Endothelial cell of umbilical vein (primary cell): ENCODE data around the gene SMYD4. TPM values are rescaled to one million over a fixed set of nuclear protein-coding genes. Genes with fewer than 3 reads are reported as not detected.

Source experiments
- BruUV-seq: library from RNA; stranded (reverse); fragments of 400-500 nt; replicated peaks from 2 replicates; lab custom pipeline; 2021; lab: Mats Ljungman, UMichigan
- CTCF ChIA-PET: fragments of 300-600, 350-600 bp; sonication (Branson Sonifier 250); formaldehyde crosslinking; loops from one replicate; lab custom pipeline; 2021; ENCODE audit warnings: antibody characterized with exemption, inconsistent platforms; lab: Charles Lee
- POLR2A ChIA-PET: fragments of 300-600, 350-600 bp; sonication (Branson Sonifier 250); formaldehyde crosslinking; loops from one replicate; lab custom pipeline; 2021; ENCODE audit warnings: antibody characterized with exemption, inconsistent platforms; lab: Charles Lee
- DNase-seq: peaks from one replicate; pipeline ENCODE4 v3.0.0-alpha.2; 2011; ENCODE audit warnings: low read depth, low spot score
- FAIRE-seq: peaks from 2 replicates; lab custom pipeline; 2011; peaks lifted over from hg19 to GRCh38; lab: Jason Lieb, UNC
- H2AFZ ChIP-seq: 2 replicates; pipeline ENCODE4 v1.6.0; 2012; ENCODE audit warnings: low read depth, low read length, control low read depth, inconsistent platforms
- H3K27ac ChIP-seq: 2 replicates; pipeline ENCODE4 v1.5.1; 2011; ENCODE audit warnings: low read depth, mild to moderate bottlenecking, control low read depth, low read length, moderate library complexity; ENCODE audit not compliant: insufficient read depth
- H3K27me3 ChIP-seq, 2 experiments: 2 replicates each; pipeline versions ENCODE4 v1.6.0 to v1.6.1; 2011; ENCODE audit warnings: low read length in 2 of 2, mixed read lengths in 1 of 2; ENCODE audit not compliant: control insufficient read depth in 2 of 2, insufficient read depth in 2 of 2
- H3K36me3 ChIP-seq, 2 experiments: 2 replicates in 1 of 2; 3 replicates in 1 of 2; pipeline ENCODE4 v1.5.1; 2011; ENCODE audit warnings: low read length in 2 of 2, mild to moderate bottlenecking in 1 of 2, moderate library complexity in 1 of 2; ENCODE audit not compliant: control insufficient read depth in 2 of 2, insufficient read depth in 2 of 2; ENCODE audit errors: extremely low read depth in 1 of 2
- H3K4me1 ChIP-seq: 3 replicates; pipeline ENCODE4 v1.5.1; 2011; ENCODE audit warnings: mild to moderate bottlenecking, low read length; ENCODE audit not compliant: control insufficient read depth, insufficient read depth; ENCODE audit errors: extremely low read depth
- H3K4me2 ChIP-seq: 2 replicates; pipeline ENCODE4 v1.6.1; 2011; ENCODE audit warnings: low read length, control low read depth, mixed read lengths; ENCODE audit not compliant: insufficient read depth
- H3K4me3 ChIP-seq, 3 experiments: fragments of 200-600 bp in 1 of 3; sonication (generic), shearing (Covaris generic) in 1 of 3; replicated peaks in 1 of 3; 2 replicates each; pipeline ENCODE4 v1.5.1; 2011 to 2016; ENCODE audit warnings: control low read depth in 3 of 3, low read length in 3 of 3, mild to moderate bottlenecking in 2 of 3, inconsistent platforms in 1 of 3, low read depth in 1 of 3, moderate library complexity in 1 of 3; ENCODE audit not compliant: insufficient read depth in 1 of 3
- H3K79me2 ChIP-seq: 2 replicates; pipeline ENCODE4 v1.6.0; 2012; ENCODE audit warnings: low read length, inconsistent platforms; ENCODE audit not compliant: control insufficient read depth, insufficient read depth
- H3K9ac ChIP-seq: replicated peaks from 2 replicates; pipeline ENCODE3; 2011; ENCODE audit warnings: low read length, control low read depth; ENCODE audit not compliant: insufficient read depth; ENCODE audit errors: extremely low read depth
- H3K9me1 ChIP-seq: replicated peaks from 3 replicates; pipeline ENCODE4 v1.6.0; 2011; ENCODE audit warnings: mild to moderate bottlenecking, low read length; ENCODE audit not compliant: control insufficient read depth, insufficient read depth; ENCODE audit errors: extremely low read depth
- H3K9me3 ChIP-seq: replicated peaks from 2 replicates; pipeline ENCODE4 v1.5.1; 2012; ENCODE audit warnings: low read length, inconsistent platforms; ENCODE audit not compliant: control insufficient read depth, insufficient read depth
- H4K20me1 ChIP-seq: replicated peaks from 2 replicates; pipeline ENCODE3; 2011; ENCODE audit warnings: mild to moderate bottlenecking, low read length; ENCODE audit not compliant: control insufficient read depth, insufficient read depth; ENCODE audit errors: extremely low read depth
- EZH2 ChIP-seq: IDR thresholded peaks from 2 replicates; pipeline ENCODE4 v1.6.1; 2012; ENCODE audit warnings: borderline replicate concordance, low read depth, mild to moderate bottlenecking, moderate library complexity, low read length, inconsistent platforms; ENCODE audit not compliant: severe bottlenecking
- FOS ChIP-seq: IDR thresholded peaks from 2 replicates; pipeline ENCODE4 v1.6.1; 2011; ENCODE audit warnings: mild to moderate bottlenecking, low read length, moderate library complexity, borderline replicate concordance; ENCODE audit not compliant: insufficient read depth
- GATA2 ChIP-seq: IDR thresholded peaks from 2 replicates; pipeline ENCODE4 v1.7.0; 2011; ENCODE audit warnings: low read depth, mild to moderate bottlenecking, moderate library complexity, mixed read lengths, low read length; ENCODE audit not compliant: insufficient read length, insufficient read depth
- JUN ChIP-seq: IDR thresholded peaks from 2 replicates; pipeline ENCODE4 v1.6.1; 2011; ENCODE audit warnings: borderline replicate concordance, low read depth; ENCODE audit not compliant: insufficient read length, insufficient read depth
- MYC ChIP-seq: IDR thresholded peaks from one replicate; pipeline ENCODE4 v1.6.1; 2011; ENCODE audit warnings: mild to moderate bottlenecking, low read depth, low read length
- POLR2A ChIP-seq: IDR thresholded peaks from 2 replicates; pipeline ENCODE4 v1.6.1; 2012; ENCODE audit warnings: low read depth, mild to moderate bottlenecking, control low read depth, low read length
- POLR2AphosphoS5 ChIP-seq: IDR thresholded peaks from 2 replicates; pipeline ENCODE4 v1.6.1; 2012; ENCODE audit warnings: low read depth, mild to moderate bottlenecking, control low read depth, low read length, moderate library complexity; ENCODE audit not compliant: insufficient read depth
- dilution Hi-C: fragments of 300-500 bp; cut with MboI; formaldehyde crosslinking; loops from one replicate; pipeline ENCODE4 v1.15.0; 2019; ENCODE audit warnings: low sequenced_read_pairs; ENCODE audit not compliant: extremely low pct_ligation_motif_present
- intact Hi-C: fragments of 100-400 bp; cut with micrococcal nuclease; formaldehyde crosslinking; loops from one replicate; pipeline ENCODE4 v1.10.0; 2022
- polyA plus RNA-seq, 4 experiments: library from polyadenylated mRNA; depleted of rRNA in 3 of 4; stranded (reverse) in 3 of 4; unstranded in 1 of 4; fragments of >200 nt; gene quantifications; 2 replicates each; pipeline versions ENCODE4 v1.2.1 to v1.2.3, GENCODE V29; 2011 to 2012; ENCODE audit warnings: missing spikeins in 1 of 4
- total RNA-seq: library from RNA; stranded (reverse); gene quantifications from 2 replicates; pipeline ENCODE4 v1.2.3, GENCODE V29; 2021
- TF ChIP-seq, protein P1 (sequence below), 2 donors: IDR thresholded peaks; 1 replicate in 1 of 2; 2 replicates in 1 of 2; pipeline ENCODE4 v1.5.1; 2011; ENCODE audit warnings: low read length in 2 of 2, mild to moderate bottlenecking in 2 of 2, moderate library complexity in 2 of 2, control low read depth in 1 of 2, inconsistent platforms in 1 of 2, low read depth in 1 of 2; ENCODE audit not compliant: insufficient read depth in 1 of 2; ENCODE audit errors: extremely low read depth in 1 of 2
- TF ChIP-seq, protein P2 (sequence below): IDR thresholded peaks from 2 replicates; pipeline ENCODE4 v1.6.1; 2011; ENCODE audit not compliant: insufficient read depth, insufficient read length

The SMYD4 gene
- total and polyA plus RNA-seq, 2 donors (not counting 3 experiments of a cell fraction or from before 2014, with no cell fraction given), result 6.0 to 14.6 TPM

DNA sequence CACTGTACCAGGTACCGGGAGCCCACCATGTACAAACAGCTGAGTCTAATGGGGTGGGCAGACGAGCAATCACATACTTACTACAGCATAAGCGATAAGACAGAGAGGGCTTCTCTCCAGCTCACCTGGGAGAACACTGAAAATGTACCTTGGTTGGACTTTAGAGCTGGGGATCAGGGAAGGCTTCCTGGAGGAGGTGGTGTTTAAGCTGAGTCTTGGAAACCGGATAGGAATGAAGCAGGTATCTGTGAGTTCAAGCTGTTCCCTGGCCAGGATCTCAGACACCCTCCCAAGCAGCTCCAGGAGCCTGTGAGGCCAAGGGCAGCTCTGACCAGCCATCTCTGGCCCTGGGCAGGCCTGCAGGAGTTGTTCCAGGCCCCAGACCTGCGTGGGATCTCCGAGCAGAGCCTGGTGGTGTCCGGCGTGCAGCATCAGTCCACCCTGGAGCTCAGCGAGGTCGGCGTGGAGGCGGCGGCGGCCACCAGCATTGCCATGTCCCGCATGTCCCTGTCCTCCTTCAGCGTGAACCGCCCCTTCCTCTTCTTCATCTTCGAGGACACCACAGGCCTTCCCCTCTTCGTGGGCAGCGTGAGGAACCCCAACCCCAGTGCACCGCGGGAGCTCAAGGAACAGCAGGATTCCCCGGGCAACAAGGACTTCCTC, 75.8 kb downstream of the SMYD4 start:
- no peak overlapping the region for H3K9ac ChIP-seq
- no peaks in the 10 kb centered on the region for H4K20me1 ChIP-seq
- no peaks in the 10 kb centered on the region for H3K9me1 ChIP-seq
- no TSS peak for BruUV-seq
- H3K79me2 ChIP-seq, result no peaks in the 10 kb centered on the region
- FAIRE-seq (no peak), DNase-seq (no peak)
- POLR2A ChIA-PET, result no interaction called here
- no peak overlapping the region for H3K27ac ChIP-seq
- intact Hi-C loops (no loop called here), dilution Hi-C loops (no loop called here)
- no peak overlapping the region for H3K4me2 ChIP-seq
- no peaks in the 10 kb centered on the region for H3K27me3 ChIP-seq
- H3K4me1 ChIP-seq, result peaks cover 4% of the 10 kb centered on the region
- no peak for TF ChIP-seq POLR2AphosphoS5
- TF ChIP-seq, protein P1, sequence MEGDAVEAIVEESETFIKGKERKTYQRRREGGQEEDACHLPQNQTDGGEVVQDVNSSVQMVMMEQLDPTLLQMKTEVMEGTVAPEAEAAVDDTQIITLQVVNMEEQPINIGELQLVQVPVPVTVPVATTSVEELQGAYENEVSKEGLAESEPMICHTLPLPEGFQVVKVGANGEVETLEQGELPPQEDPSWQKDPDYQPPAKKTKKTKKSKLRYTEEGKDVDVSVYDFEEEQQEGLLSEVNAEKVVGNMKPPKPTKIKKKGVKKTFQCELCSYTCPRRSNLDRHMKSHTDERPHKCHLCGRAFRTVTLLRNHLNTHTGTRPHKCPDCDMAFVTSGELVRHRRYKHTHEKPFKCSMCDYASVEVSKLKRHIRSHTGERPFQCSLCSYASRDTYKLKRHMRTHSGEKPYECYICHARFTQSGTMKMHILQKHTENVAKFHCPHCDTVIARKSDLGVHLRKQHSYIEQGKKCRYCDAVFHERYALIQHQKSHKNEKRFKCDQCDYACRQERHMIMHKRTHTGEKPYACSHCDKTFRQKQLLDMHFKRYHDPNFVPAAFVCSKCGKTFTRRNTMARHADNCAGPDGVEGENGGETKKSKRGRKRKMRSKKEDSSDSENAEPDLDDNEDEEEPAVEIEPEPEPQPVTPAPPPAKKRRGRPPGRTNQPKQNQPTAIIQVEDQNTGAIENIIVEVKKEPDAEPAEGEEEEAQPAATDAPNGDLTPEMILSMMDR (IDR thresholded peaks at IDR 0.05; ENCODE audit: extremely low read depth in 1 of 2, insufficient read depth in 1 of 2, low read depth in 1 of 2, low read length in 2 of 2), result no peak
- TF ChIP-seq POLR2A, result no peak
- no peak for TF ChIP-seq JUN
- TF ChIP-seq MYC, result no peak
- TF ChIP-seq, protein P2, sequence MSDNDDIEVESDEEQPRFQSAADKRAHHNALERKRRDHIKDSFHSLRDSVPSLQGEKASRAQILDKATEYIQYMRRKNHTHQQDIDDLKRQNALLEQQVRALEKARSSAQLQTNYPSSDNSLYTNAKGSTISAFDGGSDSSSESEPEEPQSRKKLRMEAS, result no peak
- TF ChIP-seq EZH2, result no peak
- no peak for TF ChIP-seq FOS
- TF ChIP-seq GATA2, result no peak
- no peaks in the 10 kb centered on the region for H3K9me3 ChIP-seq
- H2AFZ ChIP-seq, result no peak overlapping the region
- H3K36me3 ChIP-seq, result no peaks in the 10 kb centered on the region
- CTCF ChIA-PET, result interaction anchor here (1.0 to 1.5 kb wide), 3 partner anchors 10 to 33 kb away, joined by 5 read pairs; no protein-coding TSS in a partner anchor
- no peak overlapping the region for H3K4me3 ChIP-seq
